HG03095 (cell line): ENCODE data around the gene KIAA1958.

ENCODE experiments used
- ATAC-seq: cut with Tn5 transposase; IDR thresholded peaks from one replicate; pipeline ENCODE4 v1.9.1; 2021; ENCODE audit warnings: moderate library complexity; ENCODE audit not compliant: unreplicated experiment

Gene KIAA1958

GRCh38 chr9:112599732-112600131 is 113.1 kb downstream of the KIAA1958 start:
- ATAC-seq: no peak

GRCh38 chr9:112601636-112602035 is 115.0 kb downstream of the KIAA1958 start:
- no peak for ATAC-seq

GRCh38 chr9:112604790-112605189 is 118.2 kb downstream of the KIAA1958 start:
- no peak for ATAC-seq

- peak; percentile 96 for ATAC-seq
Measured at GRCh38 chr9:112605518-112605917, 118.9 kb downstream of the KIAA1958 start.

GRCh38 chr9:112605963-112606699 is 119.5 kb downstream of the KIAA1958 start:
- ATAC-seq: no peak

- ATAC-seq: no peak
Measured at GRCh38 chr9:112608851-112609250, 122.2 kb downstream of the KIAA1958 start.

GRCh38 chr9:112615584-112616266 is 129.1 kb downstream of the KIAA1958 start:
- no peak for ATAC-seq

GRCh38 chr9:112617371-112617770 is 130.7 kb downstream of the KIAA1958 start:
- ATAC-seq: no peak

- no peak for ATAC-seq
Measured at GRCh38 chr9:112618385-112619009, 131.9 kb downstream of the KIAA1958 start.

GRCh38 chr9:112620388-112620787 is 133.8 kb downstream of the KIAA1958 start:
- ATAC-seq: no peak

GRCh38 chr9:112621018-112621655 is 134.5 kb downstream of the KIAA1958 start:
- ATAC-seq: no peak

GRCh38 chr9:112623198-112623597 is 136.6 kb downstream of the KIAA1958 start:
- ATAC-seq: no peak

GRCh38 chr9:112624711-112625707 is 138.4 kb downstream of the KIAA1958 start:
- ATAC-seq: no peak

- no peak for ATAC-seq
Measured at GRCh38 chr9:112629671-112630485, 143.3 kb downstream of the KIAA1958 start.

GRCh38 chr9:112631313-112632070 is 144.9 kb downstream of the KIAA1958 start:
- ATAC-seq: no peak

- no peak for ATAC-seq
Measured at GRCh38 chr9:112640311-112640710, 153.7 kb downstream of the KIAA1958 start.

- no peak for ATAC-seq
Measured at GRCh38 chr9:112642126-112642525, 155.5 kb downstream of the KIAA1958 start.

- ATAC-seq: no peak
Measured at GRCh38 chr9:112647596-112647995, 161.0 kb downstream of the KIAA1958 start.

GRCh38 chr9:112648624-112649023 is 162.0 kb downstream of the KIAA1958 start:
- no peak for ATAC-seq
